ENCODE measurements around the gene CPHXL.

Gene CPHXL

DNA sequence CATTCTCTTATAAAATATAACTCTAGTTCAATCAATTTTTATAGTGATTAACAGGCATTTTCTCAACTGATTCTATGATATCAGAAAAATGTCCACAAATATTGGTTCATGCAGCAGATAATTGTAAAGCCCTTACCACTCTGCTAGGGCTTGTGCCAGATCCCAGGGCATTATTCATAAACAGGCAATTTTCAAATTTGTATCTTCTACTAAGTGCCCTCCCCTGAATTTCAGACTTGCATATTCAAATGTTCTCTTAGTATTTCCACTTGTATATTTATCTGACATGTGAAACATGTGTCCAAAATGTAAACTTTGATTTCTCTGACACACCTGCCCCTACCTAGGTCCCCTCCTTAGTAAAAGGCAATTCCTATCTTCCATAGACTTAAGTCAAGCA lies 58.8 kb downstream of the CPHXL start:
- TF ChIP-seq USF1 (IDR thresholded peaks at IDR 0.05) (no peak), CREB1 (IDR thresholded peaks at IDR 0.05; ENCODE audit: low read depth) (no peak), ZBTB7A (IDR thresholded peaks at IDR 0.05; ENCODE audit: low read depth) (no peak), CEBPB (IDR thresholded peaks at IDR 0.05) (no peak), RAD21 (IDR thresholded peaks at IDR 0.05; ENCODE audit: low read depth) (no peak), YY1 (IDR thresholded peaks at IDR 0.05; ENCODE audit: low read depth) (no peak), NFIC (IDR thresholded peaks at IDR 0.05) (no peak), TCF12 (IDR thresholded peaks at IDR 0.05; ENCODE audit: low read depth) (no peak), TAF1 (IDR thresholded peaks at IDR 0.05; ENCODE audit: low read depth) (no peak), TEAD4 (IDR thresholded peaks at IDR 0.05) (no peak), MAX (IDR thresholded peaks at IDR 0.05) (no peak), EGR1 (IDR thresholded peaks at IDR 0.05) (no peak), EP300 (IDR thresholded peaks at IDR 0.05; ENCODE audit: borderline replicate concordance) (no peak), FOXM1 (IDR thresholded peaks at IDR 0.05; ENCODE audit: borderline replicate concordance, low read depth) (no peak)
- TF ChIP-seq, protein P1, sequence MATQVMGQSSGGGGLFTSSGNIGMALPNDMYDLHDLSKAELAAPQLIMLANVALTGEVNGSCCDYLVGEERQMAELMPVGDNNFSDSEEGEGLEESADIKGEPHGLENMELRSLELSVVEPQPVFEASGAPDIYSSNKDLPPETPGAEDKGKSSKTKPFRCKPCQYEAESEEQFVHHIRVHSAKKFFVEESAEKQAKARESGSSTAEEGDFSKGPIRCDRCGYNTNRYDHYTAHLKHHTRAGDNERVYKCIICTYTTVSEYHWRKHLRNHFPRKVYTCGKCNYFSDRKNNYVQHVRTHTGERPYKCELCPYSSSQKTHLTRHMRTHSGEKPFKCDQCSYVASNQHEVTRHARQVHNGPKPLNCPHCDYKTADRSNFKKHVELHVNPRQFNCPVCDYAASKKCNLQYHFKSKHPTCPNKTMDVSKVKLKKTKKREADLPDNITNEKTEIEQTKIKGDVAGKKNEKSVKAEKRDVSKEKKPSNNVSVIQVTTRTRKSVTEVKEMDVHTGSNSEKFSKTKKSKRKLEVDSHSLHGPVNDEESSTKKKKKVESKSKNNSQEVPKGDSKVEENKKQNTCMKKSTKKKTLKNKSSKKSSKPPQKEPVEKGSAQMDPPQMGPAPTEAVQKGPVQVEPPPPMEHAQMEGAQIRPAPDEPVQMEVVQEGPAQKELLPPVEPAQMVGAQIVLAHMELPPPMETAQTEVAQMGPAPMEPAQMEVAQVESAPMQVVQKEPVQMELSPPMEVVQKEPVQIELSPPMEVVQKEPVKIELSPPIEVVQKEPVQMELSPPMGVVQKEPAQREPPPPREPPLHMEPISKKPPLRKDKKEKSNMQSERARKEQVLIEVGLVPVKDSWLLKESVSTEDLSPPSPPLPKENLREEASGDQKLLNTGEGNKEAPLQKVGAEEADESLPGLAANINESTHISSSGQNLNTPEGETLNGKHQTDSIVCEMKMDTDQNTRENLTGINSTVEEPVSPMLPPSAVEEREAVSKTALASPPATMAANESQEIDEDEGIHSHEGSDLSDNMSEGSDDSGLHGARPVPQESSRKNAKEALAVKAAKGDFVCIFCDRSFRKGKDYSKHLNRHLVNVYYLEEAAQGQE (IDR thresholded peaks at IDR 0.05; ENCODE audit: low read depth) = no peak

Data from Ishikawa (cell line).